Measurements from ENCODE around the gene PARP8.

- TF ChIP-seq CTCF (IDR thresholded peaks at IDR 0.05) (no peak), TP53 (CRISPR knock-in tag; IDR thresholded peaks at IDR 0.05) (no peak), ZNF263 (CRISPR knock-in tag; IDR thresholded peaks at IDR 0.05; ENCODE audit: low read depth) (no peak), E2F4 (CRISPR knock-in tag; IDR thresholded peaks at IDR 0.05; ENCODE audit: borderline replicate concordance, low read depth) (no peak), MAX (CRISPR knock-in tag; IDR thresholded peaks at IDR 0.05) (no peak), NFYB (CRISPR knock-in tag; conservative IDR thresholded peaks at IDR 0.05; ENCODE audit: low read depth) (no peak), USF1 (CRISPR knock-in tag; IDR thresholded peaks at IDR 0.05) (no peak), AFF4 (CRISPR knock-in tag; IDR thresholded peaks at IDR 0.05; ENCODE audit: borderline replicate concordance) (no peak)
Measured at GRCh38 chr5:50770441-50770840, 104.0 kb downstream of the PARP8 start.

Measured in WTC11 (cell line).